CD14-positive monocyte (primary cell): ENCODE results near the gene UBE2QL1. TPM values are rescaled to one million over a fixed set of nuclear protein-coding genes. Genes with fewer than 3 reads are reported as not detected.

Experiments used
- DNase-seq, 3 donors: peaks; one replicate each; pipeline ENCODE4 v3.0.0-alpha.2; 2011 to 2022
- H2AFZ ChIP-seq: 2 replicates; pipeline ENCODE4 v1.6.0; 2012; ENCODE audit warnings: mild to moderate bottlenecking, low read depth, low read length, inconsistent platforms; ENCODE audit not compliant: insufficient read depth, poor library complexity, severe bottlenecking
- H3K27ac ChIP-seq, 2 donors: 1 replicate in 1 of 2; 2 replicates in 1 of 2; pipeline ENCODE4 v1.5.1; 2012 to 2013; ENCODE audit warnings: low read length in 2 of 2, control low read depth in 1 of 2, inconsistent platforms in 1 of 2, low read depth in 1 of 2, mild to moderate bottlenecking in 1 of 2
- H3K27me3 ChIP-seq, 2 donors: one replicate each; pipeline versions ENCODE4 v1.6.0 to v1.6.1; 2011 to 2013; ENCODE audit warnings: low read length in 2 of 2; ENCODE audit not compliant: control insufficient read depth in 2 of 2, insufficient read depth in 2 of 2
- H3K36me3 ChIP-seq, 2 donors: replicated peaks in 1 of 2; 1 replicate in 1 of 2; 2 replicates in 1 of 2; pipeline versions ENCODE4 v1.5.1 to v1.6.1; 2012 to 2013; ENCODE audit warnings: low read length in 2 of 2, control low read depth in 1 of 2, inconsistent platforms in 1 of 2, mild to moderate bottlenecking in 1 of 2; ENCODE audit not compliant: insufficient read depth in 2 of 2, control insufficient read depth in 1 of 2
- H3K4me1 ChIP-seq, 2 donors: 1 replicate in 1 of 2; 2 replicates in 1 of 2; pipeline versions ENCODE4 v1.5.1 to v1.6.1; 2012 to 2013; ENCODE audit warnings: low read length in 2 of 2, control low read depth in 1 of 2, inconsistent platforms in 1 of 2, mild to moderate bottlenecking in 1 of 2, moderate library complexity in 1 of 2; ENCODE audit not compliant: insufficient read depth in 2 of 2, control insufficient read depth in 1 of 2
- H3K4me2 ChIP-seq: replicated peaks from 2 replicates; pipeline ENCODE3; 2012; ENCODE audit warnings: low read length, moderate library complexity, mild to moderate bottlenecking; ENCODE audit not compliant: poor library complexity, severe bottlenecking; ENCODE audit errors: extremely low read depth
- H3K4me3 ChIP-seq, 3 experiments: fragments of 200-600 bp in 1 of 3; sonication (generic) in 1 of 3; replicated peaks in 1 of 3; 1 replicate in 2 of 3; 2 replicates in 1 of 3; pipeline ENCODE4 v1.5.1; 2011 to 2013; ENCODE audit warnings: low read length in 3 of 3, mild to moderate bottlenecking in 3 of 3, control low read depth in 2 of 3, low read depth in 2 of 3, inconsistent platforms in 1 of 3, moderate library complexity in 1 of 3
- H3K79me2 ChIP-seq: 2 replicates; pipeline ENCODE4 v1.6.0; 2012; ENCODE audit warnings: mild to moderate bottlenecking, control low read depth, inconsistent platforms, low read length, moderate library complexity; ENCODE audit not compliant: insufficient read depth
- H3K9ac ChIP-seq: 2 replicates; pipeline ENCODE4 v1.6.0; 2017; ENCODE audit warnings: low read length, mild to moderate bottlenecking; ENCODE audit not compliant: insufficient read depth, poor library complexity, severe bottlenecking
- H3K9me3 ChIP-seq, 2 donors: replicated peaks in 1 of 2; 1 replicate in 1 of 2; 2 replicates in 1 of 2; pipeline versions ENCODE4 v1.5.1 to v1.6.1; 2012 to 2013; ENCODE audit warnings: low read length in 2 of 2, control low read depth in 1 of 2; ENCODE audit not compliant: control insufficient read depth in 1 of 2, insufficient read depth in 1 of 2
- H4K20me1 ChIP-seq: 2 replicates; pipeline ENCODE4 v1.6.0; 2012; ENCODE audit warnings: mild to moderate bottlenecking, low read length, control low read depth, moderate library complexity; ENCODE audit not compliant: insufficient read depth
- H3K27ac Mint-ChIP-seq, 7 donors: one replicate each; pipeline ENCODE4 v1.8.0; 2020; ENCODE audit warnings: mild to moderate bottlenecking in 7 of 7, mixed read lengths in 7 of 7, moderate library complexity in 6 of 7, inconsistent platforms in 2 of 7
- H3K27me3 Mint-ChIP-seq, 3 donors: one replicate each; pipeline ENCODE4 v1.8.0; 2021 to 2022; ENCODE audit warnings: low read depth in 3 of 3, mild to moderate bottlenecking in 3 of 3, mixed read lengths in 3 of 3, moderate library complexity in 3 of 3, inconsistent platforms in 1 of 3
- H3K36me3 Mint-ChIP-seq, 2 donors: one replicate each; pipeline ENCODE4 v1.8.0; 2020; ENCODE audit warnings: mixed read lengths in 2 of 2, inconsistent platforms in 1 of 2, mild to moderate bottlenecking in 1 of 2
- H3K4me1 Mint-ChIP-seq: one replicate; pipeline ENCODE4 v1.8.0; 2020; ENCODE audit warnings: mild to moderate bottlenecking, mixed read lengths
- H3K4me3 Mint-ChIP-seq, 2 donors: one replicate each; pipeline ENCODE4 v1.8.0; 2020; ENCODE audit warnings: mild to moderate bottlenecking in 2 of 2, mixed read lengths in 2 of 2, moderate library complexity in 1 of 2
- H3K9me3 Mint-ChIP-seq, 7 donors: one replicate each; pipeline ENCODE4 v1.8.0; 2020 to 2022; ENCODE audit warnings: mixed read lengths in 7 of 7, mild to moderate bottlenecking in 6 of 7, moderate library complexity in 6 of 7, inconsistent platforms in 2 of 7
- WGBS: methylation state at CpG from one replicate; pipeline ENCODE4 v1.1.5; 2013; ENCODE audit warnings: missing lambda C conversion rate; ENCODE audit not compliant: insufficient coverage; 5-methylcytosine and 5-hydroxymethylcytosine counted together
- intact Hi-C, 2 donors: fragments of 100-400 bp; cut with micrococcal nuclease; formaldehyde crosslinking; loops; one replicate each; pipeline versions ENCODE4 v1.15.0 to v1.15.1; 2023
- polyA plus RNA-seq, 3 donors: library from polyadenylated mRNA; depleted of rRNA in 1 of 3; unstranded in 2 of 3; stranded (reverse) in 1 of 3; fragments of 300-500 nt in 2 of 3; fragments of >200 nt in 1 of 3; fragmentation: Illumina TruSeq in 2 of 3; gene quantifications; 1 replicate in 2 of 3; 2 replicates in 1 of 3; pipeline ENCODE4 v1.2.3, GENCODE V29; 2012 to 2021
- TF ChIP-seq, protein P1 (sequence below): fragments of 200-600 bp; IDR thresholded peaks from one replicate; pipeline ENCODE4 v1.8.0; 2022; ENCODE audit warnings: antibody characterized with exemption, mild to moderate bottlenecking

UBE2QL1 gene
- polyA plus RNA-seq, 3 donors: not detected

DNA sequence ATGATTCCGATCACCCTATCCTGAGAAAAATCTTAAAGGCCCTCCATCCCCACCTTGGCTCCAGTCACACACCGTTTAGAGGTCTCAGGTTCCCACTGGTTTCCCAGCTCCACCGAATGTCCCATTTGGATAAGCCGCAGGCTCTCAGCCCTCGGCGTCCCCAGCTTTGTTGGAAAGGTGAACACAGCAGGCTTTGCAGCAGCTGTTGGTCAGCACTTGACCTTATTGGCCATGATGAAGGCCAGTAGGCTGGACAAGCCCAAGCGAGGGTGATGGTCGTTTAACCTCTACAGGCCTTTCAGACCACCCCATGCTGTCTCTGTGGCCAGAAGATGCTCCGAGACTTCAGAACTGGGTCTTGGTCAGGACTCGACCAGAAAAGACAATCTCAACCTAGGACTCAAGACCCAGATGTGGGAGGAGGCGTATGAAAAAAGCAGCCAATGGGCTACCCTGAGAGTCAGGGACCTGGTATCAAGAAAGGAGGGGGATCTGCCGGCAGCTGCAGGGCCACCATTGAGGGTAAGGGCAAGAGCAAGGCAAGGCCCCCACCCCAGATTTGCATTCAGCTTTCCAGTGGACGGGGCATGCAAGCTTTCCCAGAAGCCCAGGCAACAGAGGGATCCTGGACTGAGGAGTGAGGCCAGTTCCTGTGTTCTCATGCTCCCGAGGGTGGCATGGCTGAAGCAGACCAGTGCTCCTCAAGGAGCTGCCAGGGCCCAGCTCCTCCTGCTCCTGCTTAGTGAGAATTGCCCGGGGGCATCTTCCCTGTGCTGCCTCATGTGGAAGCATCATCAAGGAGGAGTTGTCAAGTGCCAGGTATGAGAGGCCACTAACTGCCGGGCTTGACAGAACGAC lies 13.4 kb downstream of the UBE2QL1 start:
- no peaks in the 10 kb centered on the region for H3K9me3 ChIP-seq
- Mint-ChIP-seq H3K4me3 (no peak overlapping the region), H3K27me3 (peaks cover 7 to 11% (median 8%) of the 10 kb centered on the region in 3 donors), H3K9me3 (peaks cover 0 to 2% (median 0%) of the 10 kb centered on the region in 7 donors), H3K27ac (no peak overlapping the region), H3K4me1 (no peaks in the 10 kb centered on the region), H3K36me3 (no peaks in the 10 kb centered on the region)
- H4K20me1 ChIP-seq: no peaks in the 10 kb centered on the region
- H3K27ac ChIP-seq: no peak overlapping the region
- DNase-seq: no peak
- 97% methylated on average over 14 of the region's 17 CpGs for WGBS
- no peaks in the 10 kb centered on the region for H3K79me2 ChIP-seq
- H3K4me2 ChIP-seq: no peak overlapping the region
- H3K9ac ChIP-seq: no peak overlapping the region
- no peaks in the 10 kb centered on the region for H3K4me1 ChIP-seq
- no peak overlapping the region for H3K4me3 ChIP-seq
- H2AFZ ChIP-seq: no peak overlapping the region
- intact Hi-C loops: no loop called here
- no peaks in the 10 kb centered on the region for H3K27me3 ChIP-seq
- TF ChIP-seq, protein P1, sequence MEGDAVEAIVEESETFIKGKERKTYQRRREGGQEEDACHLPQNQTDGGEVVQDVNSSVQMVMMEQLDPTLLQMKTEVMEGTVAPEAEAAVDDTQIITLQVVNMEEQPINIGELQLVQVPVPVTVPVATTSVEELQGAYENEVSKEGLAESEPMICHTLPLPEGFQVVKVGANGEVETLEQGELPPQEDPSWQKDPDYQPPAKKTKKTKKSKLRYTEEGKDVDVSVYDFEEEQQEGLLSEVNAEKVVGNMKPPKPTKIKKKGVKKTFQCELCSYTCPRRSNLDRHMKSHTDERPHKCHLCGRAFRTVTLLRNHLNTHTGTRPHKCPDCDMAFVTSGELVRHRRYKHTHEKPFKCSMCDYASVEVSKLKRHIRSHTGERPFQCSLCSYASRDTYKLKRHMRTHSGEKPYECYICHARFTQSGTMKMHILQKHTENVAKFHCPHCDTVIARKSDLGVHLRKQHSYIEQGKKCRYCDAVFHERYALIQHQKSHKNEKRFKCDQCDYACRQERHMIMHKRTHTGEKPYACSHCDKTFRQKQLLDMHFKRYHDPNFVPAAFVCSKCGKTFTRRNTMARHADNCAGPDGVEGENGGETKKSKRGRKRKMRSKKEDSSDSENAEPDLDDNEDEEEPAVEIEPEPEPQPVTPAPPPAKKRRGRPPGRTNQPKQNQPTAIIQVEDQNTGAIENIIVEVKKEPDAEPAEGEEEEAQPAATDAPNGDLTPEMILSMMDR: no peak
- H3K36me3 ChIP-seq: no peaks in the 10 kb centered on the region

DNA sequence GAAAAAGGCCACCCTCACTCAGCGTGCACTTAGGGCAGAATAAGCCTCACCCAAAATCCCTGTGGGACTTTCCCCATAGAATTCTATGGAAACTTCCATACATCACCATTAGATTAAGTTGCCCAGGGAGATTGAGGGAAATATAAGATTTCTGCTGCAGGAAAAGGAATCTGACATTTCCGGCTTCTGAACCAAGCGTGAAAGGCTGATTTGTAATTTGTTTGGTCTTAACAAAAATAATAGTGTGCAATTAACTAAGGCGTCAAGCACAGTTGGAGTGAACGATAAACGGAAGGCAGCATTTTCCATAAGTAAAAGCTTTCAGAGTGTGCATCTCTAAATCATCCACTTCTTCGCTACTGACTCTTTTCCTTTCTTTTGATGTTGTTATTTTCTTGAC lies 14.0 kb downstream of the UBE2QL1 start:
- 93% methylated on average over 2 of the region's 7 CpGs for WGBS
- no peaks in the 10 kb centered on the region for H3K36me3 Mint-ChIP-seq

More for the DNA sequence above, 14.0 kb downstream of the UBE2QL1 start:
- H3K4me3 Mint-ChIP-seq: no peak overlapping the region
- Histone ChIP-seq H3K9ac (no peak overlapping the region), H3K9me3 (no peaks in the 10 kb centered on the region), H2AFZ (no peak overlapping the region), H3K27ac (no peak overlapping the region), H3K36me3 (no peaks in the 10 kb centered on the region), H4K20me1 (no peaks in the 10 kb centered on the region), H3K4me1 (no peaks in the 10 kb centered on the region), H3K4me2 (no peak overlapping the region), H3K4me3 (no peak overlapping the region), H3K79me2 (no peaks in the 10 kb centered on the region), H3K27me3 (no peaks in the 10 kb centered on the region)
- no peaks in the 10 kb centered on the region for H3K4me1 Mint-ChIP-seq
- peaks cover 5 to 12% (median 5%) of the 10 kb centered on the region in 3 donors for H3K27me3 Mint-ChIP-seq
- peaks cover 0 to 2% (median 0%) of the 10 kb centered on the region in 7 donors for H3K9me3 Mint-ChIP-seq
- no peak for DNase-seq
- intact Hi-C loops: no loop called here
- TF ChIP-seq, protein P1: no peak
- H3K27ac Mint-ChIP-seq: no peak overlapping the region
